HFFc6 (cell line): Measurements from ENCODE around the gene UBC. TPM values are rescaled to one million over a fixed set of nuclear protein-coding genes. Genes with fewer than 3 reads are reported as not detected.
"Not testable (repeated sequence)": the region's sequence is repeated elsewhere in the genome, so short reads cannot be mapped to it uniquely, and the experiment has no call there.

Experiments used
- DNase-seq: peaks from one replicate; pipeline ENCODE4 v3.0.0-alpha.2; 2018
- H3K27ac Mint-ChIP-seq: 2 replicates; pipeline ENCODE4 v1.8.0; 2020; ENCODE audit warnings: mild to moderate bottlenecking, mixed read lengths
- H3K27me3 Mint-ChIP-seq: 2 replicates; pipeline ENCODE4 v1.8.0; 2021; ENCODE audit warnings: mild to moderate bottlenecking, moderate library complexity, mixed read lengths; ENCODE audit not compliant: insufficient read depth
- H3K36me3 Mint-ChIP-seq: 2 replicates; pipeline ENCODE4 v1.8.0; 2021; ENCODE audit warnings: low read depth, mixed read lengths
- H3K4me1 Mint-ChIP-seq: 2 replicates; pipeline ENCODE4 v1.8.0; 2020; ENCODE audit warnings: low read depth, mixed read lengths
- H3K4me3 Mint-ChIP-seq: 2 replicates; pipeline ENCODE4 v1.8.0; 2020; ENCODE audit warnings: mild to moderate bottlenecking, moderate library complexity, mixed read lengths
- H3K9me3 Mint-ChIP-seq: 2 replicates; pipeline ENCODE4 v1.8.0; 2020; ENCODE audit warnings: mild to moderate bottlenecking, mixed read lengths
- total RNA-seq, 6 experiments: library from RNA; stranded (reverse); fragmentation: NEBNext Ultra II Directional; extraction: Animal tissue kit (Norgen Biotek cat#: 25700); gene quantifications; 2 replicates in 1 of 6; 3 replicates in 5 of 6; pipeline ENCODE4 v1.2.3, GENCODE V29; 2021
- TF ChIP-seq, protein P1 (sequence below): fragments of 200-600 bp; sonication (generic); IDR thresholded peaks from 2 replicates; pipeline ENCODE4 v1.5.0; 2021; ENCODE audit warnings: antibody characterized with exemption, mild to moderate bottlenecking

UBC gene
- total RNA-seq, 6 experiments from 2014 or later: 1,112 to 1,171 (median 1,143) TPM

DNA sequence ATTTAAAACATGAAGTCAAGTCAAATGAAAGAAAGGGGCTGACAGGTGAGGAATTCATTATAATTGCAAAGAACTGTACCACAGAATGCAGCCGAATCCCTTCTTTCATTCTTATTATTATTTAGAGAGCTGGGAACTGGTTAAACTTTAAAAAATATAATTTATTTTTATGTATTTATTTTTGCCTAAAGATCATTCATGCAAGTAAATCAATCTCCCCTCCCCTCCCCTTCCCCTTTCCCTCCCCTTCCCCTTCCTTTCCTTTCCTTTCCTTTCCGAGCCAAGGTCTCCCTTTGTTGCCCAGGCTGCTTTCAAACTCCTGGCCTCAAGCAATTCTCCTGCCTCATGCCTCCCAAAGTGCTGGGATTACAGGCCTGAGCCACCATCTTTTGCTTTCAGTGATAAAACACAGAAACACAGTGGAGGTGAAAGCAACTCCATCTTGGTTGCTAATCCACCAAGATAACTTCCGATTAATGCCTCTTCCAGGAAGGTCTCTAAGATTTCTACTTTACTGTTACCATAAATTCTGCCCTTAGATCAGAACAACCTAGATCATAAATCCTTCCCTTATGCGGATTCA, 6.0 kb upstream of the UBC start:
- no peak for DNase-seq
- H3K36me3 Mint-ChIP-seq: no peaks in the 10 kb centered on the region
- peaks cover 9% of the 10 kb centered on the region for H3K27me3 Mint-ChIP-seq
- peak overlapping the region; percentile 84; the same call in 1 of the 2 replicates for H3K4me3 Mint-ChIP-seq
- H3K4me1 Mint-ChIP-seq: peaks cover 81% of the 10 kb centered on the region
- no peaks in the 10 kb centered on the region for H3K9me3 Mint-ChIP-seq
- H3K27ac Mint-ChIP-seq: peak overlapping the region; percentile 93
- TF ChIP-seq, protein P1, sequence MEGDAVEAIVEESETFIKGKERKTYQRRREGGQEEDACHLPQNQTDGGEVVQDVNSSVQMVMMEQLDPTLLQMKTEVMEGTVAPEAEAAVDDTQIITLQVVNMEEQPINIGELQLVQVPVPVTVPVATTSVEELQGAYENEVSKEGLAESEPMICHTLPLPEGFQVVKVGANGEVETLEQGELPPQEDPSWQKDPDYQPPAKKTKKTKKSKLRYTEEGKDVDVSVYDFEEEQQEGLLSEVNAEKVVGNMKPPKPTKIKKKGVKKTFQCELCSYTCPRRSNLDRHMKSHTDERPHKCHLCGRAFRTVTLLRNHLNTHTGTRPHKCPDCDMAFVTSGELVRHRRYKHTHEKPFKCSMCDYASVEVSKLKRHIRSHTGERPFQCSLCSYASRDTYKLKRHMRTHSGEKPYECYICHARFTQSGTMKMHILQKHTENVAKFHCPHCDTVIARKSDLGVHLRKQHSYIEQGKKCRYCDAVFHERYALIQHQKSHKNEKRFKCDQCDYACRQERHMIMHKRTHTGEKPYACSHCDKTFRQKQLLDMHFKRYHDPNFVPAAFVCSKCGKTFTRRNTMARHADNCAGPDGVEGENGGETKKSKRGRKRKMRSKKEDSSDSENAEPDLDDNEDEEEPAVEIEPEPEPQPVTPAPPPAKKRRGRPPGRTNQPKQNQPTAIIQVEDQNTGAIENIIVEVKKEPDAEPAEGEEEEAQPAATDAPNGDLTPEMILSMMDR: no peak

DNA sequence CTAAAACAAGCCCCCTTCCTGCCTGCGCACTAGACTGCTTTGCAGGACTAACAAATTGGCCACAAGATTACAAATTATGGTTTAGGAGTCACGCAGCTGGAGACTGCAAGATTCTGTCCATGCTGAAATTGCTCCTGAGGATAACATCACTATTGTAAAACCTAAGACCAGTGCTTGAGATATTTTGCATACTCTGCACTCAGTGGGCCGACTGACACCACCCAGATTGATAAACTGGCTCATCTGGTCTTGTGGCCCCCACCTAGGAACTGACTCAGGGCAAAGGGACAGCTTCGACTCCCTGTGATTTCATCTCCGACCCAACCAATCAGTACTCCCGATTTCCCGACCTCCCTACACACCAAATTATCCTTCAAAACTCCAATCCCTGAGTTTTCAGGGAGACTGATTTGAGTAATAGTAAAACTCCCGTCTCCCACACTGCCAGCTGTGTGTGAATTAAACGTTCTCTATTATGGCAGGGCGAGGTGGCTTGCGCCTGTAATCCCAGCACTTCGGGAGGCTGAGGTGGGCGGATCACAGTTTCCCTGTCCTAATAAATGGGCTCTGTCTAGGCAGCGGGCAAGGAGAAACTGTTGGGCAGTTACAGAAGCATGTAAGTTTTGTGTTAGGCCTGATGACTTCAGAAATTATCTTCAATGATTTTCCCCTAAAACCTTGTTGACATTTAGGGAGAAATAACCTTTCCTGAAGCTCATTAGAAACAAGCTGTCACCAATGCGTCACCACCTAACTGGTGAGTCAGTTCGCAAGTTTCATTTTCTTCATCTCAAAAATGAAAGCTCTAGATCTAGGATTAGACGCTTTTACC, 5.3 kb upstream of the UBC start:
- no peak for DNase-seq
- Mint-ChIP-seq H3K9me3 (peaks cover under 1% of the 10 kb centered on the region), H3K4me1 (peaks cover 84% of the 10 kb centered on the region), H3K27me3 (peaks cover 9% of the 10 kb centered on the region), H3K27ac (peak overlapping the region; percentile 70), H3K36me3 (no peaks in the 10 kb centered on the region), H3K4me3 (peak overlapping the region; percentile 26; the same call in 1 of the 2 replicates)
- TF ChIP-seq, protein P1: no peak

DNA sequence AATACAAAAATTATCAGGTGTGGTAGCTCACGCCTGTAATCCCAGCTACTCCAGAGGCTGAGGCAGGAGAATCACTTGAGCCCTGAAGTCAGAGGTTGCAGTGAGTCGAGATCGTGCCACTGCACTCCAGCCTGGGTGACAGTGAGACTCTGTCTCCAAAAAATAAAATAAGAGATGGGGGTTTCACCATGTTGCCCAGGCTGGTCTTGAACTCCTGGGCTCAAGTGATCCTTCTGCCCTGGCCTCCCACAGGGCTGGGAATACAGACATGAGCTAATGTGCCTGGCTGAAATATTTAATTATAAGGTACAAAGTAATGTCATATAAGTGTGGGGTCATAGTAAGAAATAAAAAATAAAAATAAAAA, 4.2 kb upstream of the UBC start:
- Mint-ChIP-seq H3K9me3 (peaks cover 12% of the 10 kb centered on the region), H3K27me3 (peaks cover 21% of the 10 kb centered on the region), H3K4me1 (peaks cover 74% of the 10 kb centered on the region), H3K27ac (peak overlapping the region; percentile 99), H3K36me3 (peaks cover 11% of the 10 kb centered on the region), H3K4me3 (peak overlapping the region; percentile 98; the same call in 1 of the 2 replicates)
- not testable (repeated sequence) for DNase-seq

DNA sequence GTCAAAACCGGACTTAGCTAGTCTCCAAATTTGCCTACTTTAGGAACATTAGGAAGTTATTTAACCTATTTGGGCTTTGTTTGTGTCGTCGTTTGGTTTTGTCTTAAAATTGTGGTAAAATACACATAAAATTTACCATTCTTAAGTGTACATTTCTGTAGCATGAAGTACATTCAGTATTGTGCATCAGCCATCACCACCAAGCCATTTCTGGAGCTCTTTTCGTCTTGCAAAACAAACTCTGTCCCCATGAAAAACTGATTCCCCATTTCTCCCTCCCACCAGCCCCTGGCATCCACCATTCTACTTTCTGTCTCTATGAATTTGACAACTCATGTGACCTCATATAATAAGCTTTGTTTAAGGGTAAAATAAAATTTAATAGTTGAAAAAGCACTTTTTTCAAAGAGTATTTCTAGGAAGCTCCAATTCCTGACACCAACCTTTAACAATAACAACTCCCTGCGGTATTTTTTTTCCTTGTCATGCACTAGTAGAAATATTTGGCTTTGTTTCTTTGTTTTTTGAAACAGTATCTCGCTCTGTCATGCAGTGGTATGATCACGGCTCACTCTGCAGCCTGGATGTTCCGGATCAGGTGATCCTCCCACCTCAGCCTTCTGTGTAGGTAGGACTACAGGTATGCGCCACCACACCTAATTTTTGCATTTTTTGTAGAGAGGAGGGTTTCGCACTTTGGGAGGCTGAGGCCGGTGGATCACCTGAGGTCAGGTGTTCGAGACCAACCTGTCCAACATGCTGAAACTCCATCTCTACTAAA, 3.6 kb upstream of the UBC start:
- DNase-seq: no peak
- TF ChIP-seq, protein P1: no peak
- Mint-ChIP-seq H3K4me1 (peaks cover 76% of the 10 kb centered on the region), H3K9me3 (peaks cover 18% of the 10 kb centered on the region), H3K27me3 (peaks cover 26% of the 10 kb centered on the region), H3K36me3 (peaks cover 17% of the 10 kb centered on the region), H3K27ac (peak overlapping the region; percentile 99), H3K4me3 (peak overlapping the region; percentile 98)

DNA sequence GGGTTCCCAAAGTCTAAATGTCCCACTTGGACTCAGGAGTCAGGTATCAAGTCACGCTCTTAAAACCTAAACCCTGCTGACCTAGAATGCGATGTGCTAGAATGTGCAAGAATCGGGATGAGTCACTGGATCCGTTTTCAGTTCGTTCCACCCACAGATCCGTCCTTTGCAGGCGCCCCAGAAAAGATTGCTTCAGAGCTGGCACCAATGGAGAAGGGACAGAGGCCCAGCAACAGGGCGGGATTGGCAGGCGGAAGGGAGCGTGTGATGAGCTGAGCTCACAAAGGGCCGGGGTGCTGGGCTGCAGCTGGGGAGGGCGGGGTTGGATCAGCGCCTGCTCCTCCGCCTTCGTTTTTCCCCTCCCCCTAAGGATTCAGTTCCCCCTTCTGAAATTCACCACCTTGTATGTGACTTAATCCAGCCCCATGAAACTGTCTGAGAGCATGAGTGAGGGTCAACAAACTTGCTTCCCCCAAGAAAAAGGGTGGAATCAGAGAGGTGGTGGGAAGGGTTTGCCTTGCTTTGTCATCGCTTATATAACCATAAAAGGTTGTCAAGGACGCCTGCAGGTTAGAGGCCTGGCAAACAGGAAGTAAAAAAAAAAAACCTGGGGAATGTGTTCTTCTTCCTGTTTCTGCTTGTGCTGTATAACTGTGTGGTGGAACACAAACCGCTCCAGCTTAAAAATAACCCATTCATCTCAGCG, 2.8 kb upstream of the UBC start:
- peaks cover 33% of the 10 kb centered on the region for H3K27me3 Mint-ChIP-seq
- H3K36me3 Mint-ChIP-seq: peaks cover 24% of the 10 kb centered on the region
- H3K27ac Mint-ChIP-seq: peak overlapping the region; percentile 99
- peak overlapping the region; percentile 98 for H3K4me3 Mint-ChIP-seq
- peaks cover 23% of the 10 kb centered on the region for H3K9me3 Mint-ChIP-seq
- TF ChIP-seq, protein P1: no peak
- peaks cover 76% of the 10 kb centered on the region for H3K4me1 Mint-ChIP-seq
- DNase-seq: peak; percentile 100
